Prostate gland (tissue), 2 donors: ENCODE data around the gene AUTS2.

Source experiments
- POLR2A ChIP-seq: fragments of 450-650 bp; IDR thresholded peaks from one replicate; pipeline ENCODE4 v1.6.1; 2016; ENCODE audit warnings: antibody characterized with exemption, mild to moderate bottlenecking
- TF ChIP-seq, protein P1 (sequence below), 4 experiments: fragments of 200-600 bp in 2 of 4; fragments of 450-650 bp in 2 of 4; sonication (generic) in 2 of 4; IDR thresholded peaks; 1 replicate in 3 of 4; 2 replicates in 1 of 4; pipeline ENCODE4 v1.5.1; 2016 to 2019; ENCODE audit warnings: antibody characterized with exemption in 4 of 4, mild to moderate bottlenecking in 2 of 4, moderate library complexity in 2 of 4

DNA sequence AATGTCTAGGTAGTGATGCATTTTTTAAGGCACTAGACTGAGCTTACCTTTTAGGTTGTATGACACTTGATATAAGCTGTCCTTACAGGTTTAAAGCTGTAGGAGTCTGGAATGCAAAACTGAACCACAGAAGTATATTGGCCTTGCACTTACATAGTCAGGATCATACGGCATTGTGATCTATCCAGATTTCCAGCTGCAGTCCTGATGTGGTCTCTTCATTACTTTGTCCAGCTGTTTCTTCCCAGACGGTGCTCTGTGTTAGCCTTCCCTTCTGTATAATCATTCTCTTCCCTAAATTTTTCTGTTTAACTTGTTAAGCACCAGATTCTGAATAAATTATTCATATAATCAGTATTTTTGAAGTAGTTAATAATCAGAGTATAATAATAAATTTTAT, 67.1 kb downstream of the AUTS2 start:
- no peak for TF ChIP-seq POLR2A
- TF ChIP-seq, protein P1, sequence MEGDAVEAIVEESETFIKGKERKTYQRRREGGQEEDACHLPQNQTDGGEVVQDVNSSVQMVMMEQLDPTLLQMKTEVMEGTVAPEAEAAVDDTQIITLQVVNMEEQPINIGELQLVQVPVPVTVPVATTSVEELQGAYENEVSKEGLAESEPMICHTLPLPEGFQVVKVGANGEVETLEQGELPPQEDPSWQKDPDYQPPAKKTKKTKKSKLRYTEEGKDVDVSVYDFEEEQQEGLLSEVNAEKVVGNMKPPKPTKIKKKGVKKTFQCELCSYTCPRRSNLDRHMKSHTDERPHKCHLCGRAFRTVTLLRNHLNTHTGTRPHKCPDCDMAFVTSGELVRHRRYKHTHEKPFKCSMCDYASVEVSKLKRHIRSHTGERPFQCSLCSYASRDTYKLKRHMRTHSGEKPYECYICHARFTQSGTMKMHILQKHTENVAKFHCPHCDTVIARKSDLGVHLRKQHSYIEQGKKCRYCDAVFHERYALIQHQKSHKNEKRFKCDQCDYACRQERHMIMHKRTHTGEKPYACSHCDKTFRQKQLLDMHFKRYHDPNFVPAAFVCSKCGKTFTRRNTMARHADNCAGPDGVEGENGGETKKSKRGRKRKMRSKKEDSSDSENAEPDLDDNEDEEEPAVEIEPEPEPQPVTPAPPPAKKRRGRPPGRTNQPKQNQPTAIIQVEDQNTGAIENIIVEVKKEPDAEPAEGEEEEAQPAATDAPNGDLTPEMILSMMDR (IDR thresholded peaks at IDR 0.05), result no peak
